Activated naive CD8-positive, alpha-beta T cell (primary cell): ENCODE measurements around the gene CXCL1.

Source experiments
- H3K27ac Mint-ChIP-seq: one replicate; pipeline ENCODE4 v1.8.0; 2021; ENCODE audit warnings: mixed read lengths
- H3K27me3 Mint-ChIP-seq: one replicate; pipeline ENCODE4 v1.8.0; 2021; ENCODE audit warnings: mixed read lengths
- H3K36me3 Mint-ChIP-seq: one replicate; pipeline ENCODE4 v1.8.0; 2021; ENCODE audit warnings: mixed read lengths
- H3K4me1 Mint-ChIP-seq: one replicate; pipeline ENCODE4 v1.8.0; 2021; ENCODE audit warnings: low read depth, mixed read lengths
- H3K4me3 Mint-ChIP-seq: one replicate; pipeline ENCODE4 v1.8.0; 2021; ENCODE audit warnings: mild to moderate bottlenecking, mixed read lengths
- H3K9me3 Mint-ChIP-seq: one replicate; pipeline ENCODE4 v1.8.0; 2021; ENCODE audit warnings: low read depth, mixed read lengths

The CXCL1 gene

DNA sequence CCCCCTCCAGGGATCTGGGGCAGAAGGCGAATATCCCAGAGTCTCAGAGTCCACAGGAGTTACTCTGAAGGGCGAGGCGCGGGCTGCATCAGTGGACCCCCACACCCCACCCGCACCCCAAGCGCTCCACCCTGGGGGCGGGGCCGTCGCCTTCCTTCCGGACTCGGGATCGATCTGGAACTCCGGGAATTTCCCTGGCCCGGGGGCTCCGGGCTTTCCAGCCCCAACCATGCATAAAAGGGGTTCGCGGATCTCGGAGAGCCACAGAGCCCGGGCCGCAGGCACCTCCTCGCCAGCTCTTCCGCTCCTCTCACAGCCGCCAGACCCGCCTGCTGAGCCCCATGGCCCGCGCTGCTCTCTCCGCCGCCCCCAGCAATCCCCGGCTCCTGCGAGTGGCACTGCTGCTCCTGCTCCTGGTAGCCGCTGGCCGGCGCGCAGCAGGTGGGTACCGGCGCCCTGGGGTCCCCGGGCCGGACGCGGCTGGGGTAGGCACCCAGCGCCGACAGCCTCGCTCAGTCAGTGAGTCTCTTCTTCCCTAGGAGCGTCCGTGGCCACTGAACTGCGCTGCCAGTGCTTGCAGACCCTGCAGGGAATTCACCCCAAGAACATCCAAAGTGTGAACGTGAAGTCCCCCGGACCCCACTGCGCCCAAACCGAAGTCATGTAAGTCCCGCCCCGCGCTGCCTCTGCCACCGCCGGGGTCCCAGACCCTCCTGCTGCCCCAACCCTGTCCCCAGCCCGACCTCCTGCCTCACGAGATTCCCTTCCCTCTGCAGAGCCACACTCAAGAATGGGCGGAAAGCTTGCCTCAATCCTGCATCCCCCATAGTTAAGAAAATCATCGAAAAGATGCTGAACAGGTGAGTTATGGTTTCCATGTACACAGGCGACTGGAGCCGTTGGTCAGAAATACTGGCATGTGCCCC, at the start of gene CXCL1:
Gene CXCL1 (plus strand): TSS at position 264 of the 926 bp plus-strand sequence. CDS start 78 bp downstream, at position 342.
- peaks cover 5% of the 10 kb centered on the region for H3K4me1 Mint-ChIP-seq
- H3K9me3 Mint-ChIP-seq = no peaks in the 10 kb centered on the region
- peaks cover 14% of the 10 kb centered on the region for H3K27me3 Mint-ChIP-seq
- no peaks in the 10 kb centered on the region for H3K36me3 Mint-ChIP-seq
- H3K4me3 Mint-ChIP-seq = no peak within 1 kb of the TSS
- no peak within 1 kb of the TSS for H3K27ac Mint-ChIP-seq

DNA sequence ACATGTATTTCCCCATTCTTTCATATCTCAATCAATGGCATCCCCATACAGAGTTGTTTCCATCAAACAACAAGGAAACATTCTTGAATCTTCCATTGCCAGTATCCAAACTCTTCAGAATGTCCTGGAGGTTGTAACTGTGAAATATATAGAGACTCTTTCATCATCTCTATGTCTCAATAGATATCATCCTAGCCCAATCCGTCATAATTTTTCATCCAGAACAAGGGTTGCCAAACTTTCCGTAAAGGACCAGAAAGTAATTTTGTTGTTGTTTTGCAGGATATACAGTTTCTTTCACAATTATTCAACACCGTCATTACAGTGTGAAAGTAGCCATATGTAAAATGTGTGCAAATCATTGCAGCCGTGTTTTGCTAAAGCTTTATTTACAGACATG, 47.9 kb upstream of the CXCL1 start:
- Mint-ChIP-seq H3K36me3 (no peaks in the 10 kb centered on the region), H3K4me1 (no peaks in the 10 kb centered on the region), H3K27me3 (no peaks in the 10 kb centered on the region), H3K27ac (no peak overlapping the region), H3K9me3 (no peaks in the 10 kb centered on the region), H3K4me3 (no peak overlapping the region)

DNA sequence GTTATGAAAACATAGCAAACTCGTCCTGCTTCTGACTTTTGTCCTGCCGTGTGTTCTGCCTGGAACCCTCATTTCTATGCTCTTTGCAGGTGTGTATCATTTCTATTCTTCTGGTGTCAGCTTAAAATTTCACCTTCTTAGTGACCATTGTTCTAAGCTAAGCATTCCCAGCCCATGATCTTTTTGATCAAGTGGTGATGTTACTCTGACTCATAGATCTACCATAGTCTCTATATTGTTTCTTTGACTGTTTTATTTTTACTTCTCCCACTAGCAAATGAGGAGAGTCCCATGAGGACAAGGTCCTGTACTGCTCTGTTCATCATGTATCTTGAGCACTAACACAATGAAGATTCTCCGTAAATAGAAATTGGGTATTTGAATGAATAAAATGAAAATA, 46.8 kb upstream of the CXCL1 start:
- no peaks in the 10 kb centered on the region for H3K36me3 Mint-ChIP-seq
- H3K4me1 Mint-ChIP-seq = no peaks in the 10 kb centered on the region
- H3K27me3 Mint-ChIP-seq = no peaks in the 10 kb centered on the region
- no peak overlapping the region for H3K27ac Mint-ChIP-seq
- H3K9me3 Mint-ChIP-seq = peaks cover 3% of the 10 kb centered on the region
- no peak overlapping the region for H3K4me3 Mint-ChIP-seq

DNA sequence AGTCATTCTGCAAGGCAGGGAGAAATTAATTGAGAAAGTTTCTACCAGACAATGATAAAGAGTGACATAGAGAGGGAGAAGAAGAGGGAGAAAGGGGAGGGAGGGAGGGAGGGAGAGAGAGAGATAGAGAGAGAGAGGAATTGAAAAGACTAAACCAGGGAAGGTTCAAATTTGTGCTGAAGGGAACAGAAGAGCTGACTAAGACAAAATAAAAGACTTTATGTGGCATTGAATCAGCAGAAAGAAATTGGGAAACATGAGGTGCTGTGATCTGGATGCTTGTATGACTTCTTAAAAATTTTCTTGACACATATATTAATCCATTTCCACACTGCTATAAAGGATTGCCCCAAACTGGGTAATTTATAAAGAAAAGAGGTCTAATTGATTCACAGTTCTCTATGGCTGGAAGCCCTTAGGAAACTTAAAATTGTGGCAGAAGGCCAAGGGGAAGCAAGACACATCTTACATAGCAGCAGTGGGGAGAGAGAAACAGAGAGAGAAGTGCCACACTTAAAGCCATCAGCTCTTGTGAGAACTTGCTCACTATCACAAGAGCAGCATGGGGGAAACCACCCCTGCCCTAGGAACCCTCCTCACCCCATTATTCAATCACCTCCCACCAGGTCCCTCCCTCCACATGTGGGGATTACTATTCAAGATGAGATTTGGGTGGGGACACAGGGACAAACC, 46.2 kb upstream of the CXCL1 start:
- Mint-ChIP-seq H3K36me3 (no peaks in the 10 kb centered on the region), H3K27ac (no peak overlapping the region), H3K4me1 (no peaks in the 10 kb centered on the region), H3K27me3 (no peaks in the 10 kb centered on the region), H3K9me3 (peaks cover 5% of the 10 kb centered on the region), H3K4me3 (no peak overlapping the region)

DNA sequence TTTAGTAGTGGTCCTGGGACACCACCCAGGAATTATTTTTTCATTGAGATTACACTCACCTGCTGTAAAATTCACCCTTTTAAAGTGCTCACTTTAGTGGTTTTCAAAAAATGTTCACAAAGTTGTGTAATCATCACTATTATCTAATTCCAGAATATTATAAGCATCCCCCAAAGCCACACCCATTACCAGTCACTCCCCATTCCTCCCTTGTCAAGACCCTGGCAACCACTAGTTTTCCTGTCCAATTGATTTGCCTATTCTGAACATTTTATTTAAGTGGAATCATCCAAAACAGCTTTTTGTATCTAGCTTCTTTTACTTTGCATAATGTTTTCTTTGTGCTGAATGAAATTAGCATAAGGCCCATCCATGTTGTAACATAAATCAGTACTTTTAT, 45.4 kb upstream of the CXCL1 start:
- no peak overlapping the region for H3K4me3 Mint-ChIP-seq
- H3K27ac Mint-ChIP-seq = no peak overlapping the region
- H3K27me3 Mint-ChIP-seq = no peaks in the 10 kb centered on the region
- peaks cover 6% of the 10 kb centered on the region for H3K9me3 Mint-ChIP-seq
- no peaks in the 10 kb centered on the region for H3K4me1 Mint-ChIP-seq
- no peaks in the 10 kb centered on the region for H3K36me3 Mint-ChIP-seq

DNA sequence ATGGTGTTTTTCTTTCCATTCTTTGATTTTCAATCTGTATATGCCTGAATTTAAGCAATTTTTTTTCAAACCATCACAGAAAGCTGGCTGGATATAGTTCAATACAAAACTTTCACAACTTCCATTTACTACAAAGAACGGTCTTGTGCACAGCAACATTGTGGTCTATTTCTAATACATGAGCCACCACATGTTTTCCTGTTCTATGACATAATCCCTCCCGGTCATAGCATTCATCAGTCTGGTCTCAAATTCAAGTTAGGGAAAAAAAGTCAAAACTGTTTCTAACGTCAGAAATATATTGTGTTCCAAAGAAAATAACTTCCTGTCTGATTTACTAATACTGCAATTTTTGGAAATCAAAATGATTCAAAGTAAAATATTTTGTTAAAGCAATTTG, 40.2 kb upstream of the CXCL1 start:
- H3K27ac Mint-ChIP-seq = no peak overlapping the region
- H3K36me3 Mint-ChIP-seq = no peaks in the 10 kb centered on the region
- H3K9me3 Mint-ChIP-seq = peaks cover 9% of the 10 kb centered on the region
- H3K4me1 Mint-ChIP-seq = no peaks in the 10 kb centered on the region
- H3K4me3 Mint-ChIP-seq = no peak overlapping the region
- peaks cover 2% of the 10 kb centered on the region for H3K27me3 Mint-ChIP-seq

DNA sequence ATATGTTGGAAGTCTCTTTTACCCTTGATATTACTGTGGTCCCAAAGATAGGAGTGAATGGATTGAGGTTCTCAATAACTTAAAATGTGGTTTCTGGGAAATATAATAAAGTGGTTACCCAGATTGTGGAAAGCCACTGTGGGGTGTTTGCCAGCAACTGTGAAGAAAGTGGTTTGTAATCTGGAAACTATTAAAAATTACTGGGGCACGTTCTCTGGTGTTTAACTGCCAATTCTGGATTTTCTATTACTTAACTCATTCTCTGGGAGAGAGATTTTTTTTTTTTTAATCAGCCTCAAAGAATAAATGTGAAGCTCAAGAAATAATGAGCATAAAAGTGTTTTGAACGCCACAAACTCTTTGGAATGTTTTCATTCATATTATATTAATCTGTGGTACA, 37.6 kb upstream of the CXCL1 start:
- Mint-ChIP-seq H3K27me3 (peaks cover 2% of the 10 kb centered on the region), H3K36me3 (no peaks in the 10 kb centered on the region), H3K27ac (no peak overlapping the region), H3K9me3 (peaks cover 9% of the 10 kb centered on the region), H3K4me1 (no peaks in the 10 kb centered on the region), H3K4me3 (no peak overlapping the region)

DNA sequence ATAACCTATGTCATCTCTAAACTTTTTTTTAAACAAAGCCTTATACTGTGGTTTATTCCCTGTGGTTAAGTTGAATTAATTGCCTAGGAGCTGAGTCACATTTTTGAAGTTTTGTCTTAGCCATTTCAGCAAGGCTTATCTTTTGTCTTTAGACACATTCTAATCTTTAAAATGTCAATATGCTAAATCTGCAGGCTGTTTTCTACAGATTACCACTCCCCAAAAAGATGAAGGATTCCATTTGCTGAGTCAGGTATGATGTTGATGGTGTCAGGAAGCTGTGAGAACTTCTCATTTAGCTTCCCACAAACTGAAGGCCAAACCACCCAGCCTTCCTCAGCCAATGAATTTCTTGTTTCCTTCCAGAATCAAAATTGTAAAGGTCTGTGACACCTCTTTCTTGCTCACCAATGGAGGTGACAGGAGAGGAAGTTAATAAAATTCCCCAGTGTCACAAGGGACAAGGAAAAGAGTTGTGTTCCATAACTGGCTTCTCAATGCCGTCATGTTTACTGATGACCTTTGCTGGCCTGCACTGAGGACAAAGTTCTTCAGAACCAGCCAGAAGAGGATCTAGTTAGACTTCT, 36.4 kb upstream of the CXCL1 start:
- no peak overlapping the region for H3K4me3 Mint-ChIP-seq
- no peak overlapping the region for H3K27ac Mint-ChIP-seq
- H3K9me3 Mint-ChIP-seq = peaks cover 6% of the 10 kb centered on the region
- H3K27me3 Mint-ChIP-seq = peaks cover 2% of the 10 kb centered on the region
- H3K36me3 Mint-ChIP-seq = no peaks in the 10 kb centered on the region
- no peaks in the 10 kb centered on the region for H3K4me1 Mint-ChIP-seq

DNA sequence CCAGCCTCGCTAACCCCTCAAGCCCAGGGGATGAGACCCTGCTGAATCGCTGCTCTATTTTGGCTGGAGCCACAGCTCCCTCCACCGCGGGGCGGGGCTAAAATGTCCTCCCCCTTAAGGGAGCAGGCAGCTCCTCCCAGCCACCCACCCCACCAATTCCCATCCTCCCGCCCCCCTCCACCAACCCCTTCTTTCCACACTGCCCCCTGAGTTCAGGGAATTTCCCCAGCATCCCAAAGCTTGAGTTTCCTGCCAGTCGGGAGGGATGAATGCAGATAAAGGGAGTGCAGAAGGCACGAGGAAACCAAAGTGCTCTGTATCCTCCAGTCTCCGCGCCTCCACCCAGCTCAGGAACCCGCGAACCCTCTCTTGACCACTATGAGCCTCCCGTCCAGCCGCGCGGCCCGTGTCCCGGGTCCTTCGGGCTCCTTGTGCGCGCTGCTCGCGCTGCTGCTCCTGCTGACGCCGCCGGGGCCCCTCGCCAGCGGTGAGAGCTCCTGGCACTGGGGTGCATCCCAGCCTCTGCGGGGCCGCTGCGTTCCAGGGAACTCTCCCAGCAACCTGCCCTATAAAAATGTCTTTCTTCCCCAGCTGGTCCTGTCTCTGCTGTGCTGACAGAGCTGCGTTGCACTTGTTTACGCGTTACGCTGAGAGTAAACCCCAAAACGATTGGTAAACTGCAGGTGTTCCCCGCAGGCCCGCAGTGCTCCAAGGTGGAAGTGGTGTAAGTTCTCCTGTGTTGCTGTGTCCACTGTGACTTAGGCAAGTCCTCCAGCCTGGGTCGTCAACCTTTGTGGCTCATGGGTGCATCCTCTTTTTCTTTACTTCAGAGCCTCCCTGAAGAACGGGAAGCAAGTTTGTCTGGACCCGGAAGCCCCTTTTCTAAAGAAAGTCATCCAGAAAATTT, 32.6 kb upstream of the CXCL1 start, which contains the start of gene CXCL6:
Gene CXCL6 (plus strand): TSS at position 306 of the 907 bp plus-strand sequence. CDS start 73 bp downstream, at position 379.
- Mint-ChIP-seq H3K27me3 (peaks cover 3% of the 10 kb centered on the region), H3K27ac (no peak within 1 kb of the TSS), H3K36me3 (no peaks in the 10 kb centered on the region), H3K4me1 (no peaks in the 10 kb centered on the region), H3K4me3 (no peak within 1 kb of the TSS), H3K9me3 (peaks cover 3% of the 10 kb centered on the region)

DNA sequence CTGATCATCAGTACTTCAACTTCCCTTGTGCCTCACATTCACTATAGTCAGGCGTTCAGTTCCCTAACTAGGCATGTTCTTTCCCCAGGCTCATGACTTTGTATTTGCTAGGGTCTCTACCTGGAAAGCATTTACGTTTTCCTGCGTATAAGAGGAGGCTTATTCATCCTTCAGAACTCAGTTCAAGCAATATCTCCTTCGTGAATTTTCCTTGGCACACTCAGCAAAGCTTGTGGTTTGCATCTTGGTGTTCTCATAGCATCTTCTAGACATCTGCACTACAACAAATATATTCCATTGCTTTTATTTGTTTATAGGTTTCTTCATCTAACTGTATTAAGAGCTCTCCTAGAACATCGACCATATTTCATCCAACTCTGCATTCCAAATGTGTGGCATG, 30.1 kb upstream of the CXCL1 start:
- H3K4me3 Mint-ChIP-seq = no peak overlapping the region
- H3K36me3 Mint-ChIP-seq = no peaks in the 10 kb centered on the region
- no peaks in the 10 kb centered on the region for H3K4me1 Mint-ChIP-seq
- no peak overlapping the region for H3K27ac Mint-ChIP-seq
- no peaks in the 10 kb centered on the region for H3K9me3 Mint-ChIP-seq
- H3K27me3 Mint-ChIP-seq = peaks cover 3% of the 10 kb centered on the region

DNA sequence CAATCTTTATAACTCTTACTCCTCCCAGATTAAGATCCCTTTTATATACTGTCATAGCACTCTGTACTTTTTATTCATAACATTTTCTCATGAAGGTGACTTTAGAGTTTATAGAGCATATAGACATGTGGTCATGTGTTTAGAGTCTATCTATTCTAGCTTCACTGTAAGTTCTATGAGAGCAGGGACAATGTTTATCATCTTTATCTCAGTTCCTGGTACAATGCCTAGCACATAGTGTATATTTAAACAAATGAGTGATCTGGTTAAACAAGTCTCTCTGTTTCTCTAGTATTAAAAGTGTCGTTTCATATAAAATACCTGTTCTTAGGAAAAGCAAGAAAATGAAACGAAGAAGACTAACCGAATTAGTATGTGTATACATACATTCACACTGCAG, 29.5 kb upstream of the CXCL1 start:
- no peaks in the 10 kb centered on the region for H3K9me3 Mint-ChIP-seq
- no peaks in the 10 kb centered on the region for H3K36me3 Mint-ChIP-seq
- H3K4me1 Mint-ChIP-seq = no peaks in the 10 kb centered on the region
- no peak overlapping the region for H3K27ac Mint-ChIP-seq
- H3K4me3 Mint-ChIP-seq = no peak overlapping the region
- peaks cover 3% of the 10 kb centered on the region for H3K27me3 Mint-ChIP-seq

DNA sequence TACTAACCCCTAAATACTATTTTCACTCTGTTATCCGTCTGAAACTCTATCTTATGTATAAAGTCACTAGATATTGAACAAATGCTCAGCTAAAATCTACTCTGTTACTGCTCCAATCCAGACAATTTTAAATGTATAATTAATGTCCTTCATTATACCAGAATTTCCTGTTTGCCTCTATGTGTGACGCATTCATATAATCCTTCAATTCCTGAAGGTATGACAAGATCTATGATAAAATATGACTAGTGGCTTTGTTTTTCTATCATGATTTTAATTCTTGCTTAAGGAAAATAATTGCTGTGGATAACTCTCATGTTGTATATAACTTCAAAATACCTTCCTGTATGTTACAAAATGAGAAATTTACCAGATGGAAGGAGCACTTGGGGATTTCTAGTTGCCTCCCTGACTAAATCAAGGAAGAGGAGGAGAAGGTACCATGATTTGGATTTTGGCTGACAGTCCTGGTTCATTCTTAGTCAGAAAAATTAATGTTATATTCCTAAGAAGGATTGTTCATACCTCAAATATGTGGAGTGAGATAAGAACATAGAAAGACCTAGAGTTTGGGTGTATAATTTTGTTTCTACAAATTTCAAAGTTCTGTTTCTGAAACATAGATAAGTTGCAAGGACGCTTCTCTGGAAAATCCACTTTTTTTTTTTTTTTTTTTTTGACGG, 27.8 kb upstream of the CXCL1 start:
- no peak overlapping the region for H3K4me3 Mint-ChIP-seq
- H3K27ac Mint-ChIP-seq = no peak overlapping the region
- H3K27me3 Mint-ChIP-seq = peaks cover 3% of the 10 kb centered on the region
- no peaks in the 10 kb centered on the region for H3K36me3 Mint-ChIP-seq
- H3K9me3 Mint-ChIP-seq = no peaks in the 10 kb centered on the region
- no peaks in the 10 kb centered on the region for H3K4me1 Mint-ChIP-seq

DNA sequence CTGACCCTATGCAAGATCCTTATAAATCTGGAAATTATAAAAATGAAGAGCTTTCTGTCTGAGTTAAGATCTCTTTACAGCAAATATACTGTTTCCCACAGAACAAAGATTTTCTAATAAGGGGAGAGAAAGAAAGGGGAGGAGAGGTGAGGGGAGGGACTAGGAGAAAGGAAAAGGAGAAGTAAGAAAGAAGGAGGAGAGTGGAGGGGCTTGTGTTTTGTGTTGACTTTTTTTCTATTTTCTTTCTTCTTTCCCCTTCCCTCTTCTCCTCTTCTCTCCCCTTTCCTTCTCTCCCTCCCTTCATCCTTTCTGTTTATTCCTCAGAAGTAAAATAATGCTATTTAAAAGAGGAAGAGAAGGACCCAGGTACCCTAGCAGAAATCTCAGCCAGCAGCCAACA, 26.5 kb upstream of the CXCL1 start:
- Mint-ChIP-seq H3K27ac (no peak overlapping the region), H3K36me3 (no peaks in the 10 kb centered on the region), H3K9me3 (no peaks in the 10 kb centered on the region), H3K27me3 (peaks cover 2% of the 10 kb centered on the region), H3K4me1 (no peaks in the 10 kb centered on the region), H3K4me3 (no peak overlapping the region)

DNA sequence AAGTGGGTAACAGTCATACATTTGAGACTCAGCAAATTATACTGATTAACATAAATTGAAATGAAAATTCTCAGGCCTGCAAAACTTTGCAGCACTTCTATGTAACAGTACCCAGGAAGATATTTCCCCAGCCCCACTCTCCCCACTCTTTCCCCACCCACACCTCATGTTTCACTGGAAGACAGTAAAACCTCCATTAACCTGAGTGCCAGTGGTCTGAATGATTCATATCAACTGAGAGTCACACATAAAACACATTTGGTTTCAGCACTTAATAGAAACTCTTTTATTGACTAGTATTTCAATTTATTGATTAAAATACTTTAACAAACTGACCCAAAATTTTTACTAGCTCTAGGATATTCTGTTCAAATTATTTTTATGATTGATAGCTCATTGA, 25.8 kb upstream of the CXCL1 start:
- Mint-ChIP-seq H3K36me3 (no peaks in the 10 kb centered on the region), H3K27ac (no peak overlapping the region), H3K9me3 (no peaks in the 10 kb centered on the region), H3K27me3 (peaks cover 1% of the 10 kb centered on the region), H3K4me3 (no peak overlapping the region), H3K4me1 (no peaks in the 10 kb centered on the region)
